ENCODE measurements around the gene MACROD2. TPM values are rescaled to one million over a fixed set of nuclear protein-coding genes. Genes with fewer than 3 reads are reported as not detected.

Gene MACROD2
- total RNA-seq, 1 donor from 2014 or later, result 2.5 TPM

DNA sequence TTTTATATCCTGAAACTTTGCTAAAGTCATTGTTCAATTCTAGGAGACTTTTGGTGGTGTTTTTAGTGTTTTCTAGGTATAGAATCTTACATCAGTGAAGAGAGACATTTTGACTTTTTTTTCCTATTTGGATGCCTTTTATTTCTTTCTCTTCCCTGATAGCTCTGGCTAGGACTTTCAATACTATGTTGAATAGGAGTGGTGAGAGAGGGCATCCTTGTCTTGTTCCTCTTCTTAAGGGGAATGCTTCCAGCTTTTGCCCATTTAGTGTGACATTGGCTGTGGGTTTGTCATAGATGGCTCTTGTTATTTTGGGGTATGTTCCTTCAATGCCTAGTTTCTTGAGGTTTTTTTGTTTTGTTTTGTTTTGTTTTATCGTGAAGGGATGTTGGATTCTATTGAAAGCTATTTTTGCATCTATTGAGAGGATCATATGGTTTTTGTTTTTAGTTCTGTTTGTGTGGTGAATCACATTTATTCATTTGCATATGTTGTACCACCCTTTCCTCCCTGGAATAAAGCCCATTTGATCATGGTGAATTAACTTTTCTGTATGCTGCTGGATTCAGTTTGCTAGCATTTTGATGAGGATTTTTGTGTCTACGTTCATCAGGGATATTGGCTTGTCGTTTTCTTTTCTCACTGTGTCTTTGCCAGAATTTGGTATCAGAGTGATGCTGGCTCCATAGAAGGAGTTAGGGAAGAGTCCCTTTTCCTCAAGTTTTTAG, 882.1 kb downstream of the MACROD2 start:
- peaks cover 3% of the 10 kb centered on the region for H3K9me3 Mint-ChIP-seq (ENCODE audit: unreplicated experiment)
- DNase-seq (ENCODE audit: extremely low spot score, unreplicated experiment), result no peak
- H3K4me1 Mint-ChIP-seq (ENCODE audit: unreplicated experiment), result no peaks in the 10 kb centered on the region
- H3K4me3 Mint-ChIP-seq (ENCODE audit: unreplicated experiment), result no peak overlapping the region
- no peaks in the 10 kb centered on the region for H3K36me3 Mint-ChIP-seq (ENCODE audit: unreplicated experiment)
- TF ChIP-seq, protein P1, sequence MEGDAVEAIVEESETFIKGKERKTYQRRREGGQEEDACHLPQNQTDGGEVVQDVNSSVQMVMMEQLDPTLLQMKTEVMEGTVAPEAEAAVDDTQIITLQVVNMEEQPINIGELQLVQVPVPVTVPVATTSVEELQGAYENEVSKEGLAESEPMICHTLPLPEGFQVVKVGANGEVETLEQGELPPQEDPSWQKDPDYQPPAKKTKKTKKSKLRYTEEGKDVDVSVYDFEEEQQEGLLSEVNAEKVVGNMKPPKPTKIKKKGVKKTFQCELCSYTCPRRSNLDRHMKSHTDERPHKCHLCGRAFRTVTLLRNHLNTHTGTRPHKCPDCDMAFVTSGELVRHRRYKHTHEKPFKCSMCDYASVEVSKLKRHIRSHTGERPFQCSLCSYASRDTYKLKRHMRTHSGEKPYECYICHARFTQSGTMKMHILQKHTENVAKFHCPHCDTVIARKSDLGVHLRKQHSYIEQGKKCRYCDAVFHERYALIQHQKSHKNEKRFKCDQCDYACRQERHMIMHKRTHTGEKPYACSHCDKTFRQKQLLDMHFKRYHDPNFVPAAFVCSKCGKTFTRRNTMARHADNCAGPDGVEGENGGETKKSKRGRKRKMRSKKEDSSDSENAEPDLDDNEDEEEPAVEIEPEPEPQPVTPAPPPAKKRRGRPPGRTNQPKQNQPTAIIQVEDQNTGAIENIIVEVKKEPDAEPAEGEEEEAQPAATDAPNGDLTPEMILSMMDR (IDR thresholded peaks at IDR 0.05), result no peak
- H3K27ac Mint-ChIP-seq (ENCODE audit: unreplicated experiment), result no peak overlapping the region
- no peaks in the 10 kb centered on the region for H3K27me3 Mint-ChIP-seq (ENCODE audit: unreplicated experiment)

DNA sequence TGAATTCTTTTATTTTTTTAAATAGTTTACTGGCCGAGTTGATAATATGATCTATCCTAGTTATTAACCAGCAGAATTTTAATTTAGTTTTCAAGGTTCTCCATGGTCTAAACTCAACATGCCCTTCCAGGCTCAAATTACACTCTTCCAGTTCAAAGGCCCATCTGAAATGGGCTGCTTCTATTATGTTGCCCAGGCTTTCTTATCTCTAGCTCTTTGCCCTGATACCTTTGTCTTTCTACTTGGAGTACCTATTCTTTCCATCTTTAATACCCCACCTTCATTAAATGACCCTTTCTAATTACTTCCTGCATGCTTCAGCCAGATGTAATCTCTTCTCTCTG, 883.3 kb downstream of the MACROD2 start:
- Mint-ChIP-seq H3K27ac (ENCODE audit: unreplicated experiment) (no peak overlapping the region), H3K4me1 (ENCODE audit: unreplicated experiment) (no peaks in the 10 kb centered on the region)
- TF ChIP-seq, protein P1 (IDR thresholded peaks at IDR 0.05), result no peak

DNA sequence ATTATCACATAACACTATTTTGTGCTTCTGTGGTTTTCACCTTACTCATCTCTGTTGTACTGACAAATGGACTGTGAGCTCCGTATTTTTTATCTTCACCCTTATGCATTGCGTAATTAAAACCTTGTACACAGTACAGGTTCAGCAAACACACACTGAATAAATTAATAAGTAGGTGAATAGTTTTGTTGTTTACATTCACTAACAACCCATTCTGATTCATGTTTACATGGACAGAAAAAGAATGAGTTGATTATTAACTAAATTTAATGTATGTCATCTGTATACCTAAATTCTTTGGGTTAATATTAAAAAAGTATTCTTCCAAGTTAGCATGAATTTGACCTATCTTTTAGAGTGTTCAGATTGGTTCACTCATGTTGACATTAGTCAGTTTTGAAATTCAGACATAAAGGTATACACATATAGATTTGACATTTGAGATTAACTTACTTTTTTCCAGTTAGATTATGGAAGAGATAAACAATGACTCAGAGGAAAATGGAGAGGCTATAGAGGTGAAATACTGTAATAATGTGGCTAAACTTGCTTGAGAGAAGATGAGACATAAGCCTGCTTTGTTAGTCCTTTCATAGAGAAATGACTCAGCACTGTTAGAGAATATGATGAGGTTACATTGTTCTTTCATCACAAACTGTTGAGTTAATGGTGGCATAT, 883.8 kb downstream of the MACROD2 start:
- Mint-ChIP-seq H3K27me3 (ENCODE audit: unreplicated experiment) (no peaks in the 10 kb centered on the region), H3K9me3 (ENCODE audit: unreplicated experiment) (peaks cover 5% of the 10 kb centered on the region), H3K27ac (ENCODE audit: unreplicated experiment) (no peak overlapping the region), H3K4me3 (ENCODE audit: unreplicated experiment) (no peak overlapping the region), H3K4me1 (ENCODE audit: unreplicated experiment) (no peaks in the 10 kb centered on the region), H3K36me3 (ENCODE audit: unreplicated experiment) (no peaks in the 10 kb centered on the region)
- TF ChIP-seq, protein P1 (IDR thresholded peaks at IDR 0.05), result no peak
- DNase-seq (ENCODE audit: extremely low spot score, unreplicated experiment), result no peak

More for the DNA sequence above, 883.3 kb downstream of the MACROD2 start:
- Mint-ChIP-seq H3K9me3 (ENCODE audit: unreplicated experiment) (peaks cover 5% of the 10 kb centered on the region), H3K27me3 (ENCODE audit: unreplicated experiment) (no peaks in the 10 kb centered on the region), H3K4me3 (ENCODE audit: unreplicated experiment) (no peak overlapping the region), H3K36me3 (ENCODE audit: unreplicated experiment) (no peaks in the 10 kb centered on the region)
- DNase-seq (ENCODE audit: extremely low spot score, unreplicated experiment), result no peak

DNA sequence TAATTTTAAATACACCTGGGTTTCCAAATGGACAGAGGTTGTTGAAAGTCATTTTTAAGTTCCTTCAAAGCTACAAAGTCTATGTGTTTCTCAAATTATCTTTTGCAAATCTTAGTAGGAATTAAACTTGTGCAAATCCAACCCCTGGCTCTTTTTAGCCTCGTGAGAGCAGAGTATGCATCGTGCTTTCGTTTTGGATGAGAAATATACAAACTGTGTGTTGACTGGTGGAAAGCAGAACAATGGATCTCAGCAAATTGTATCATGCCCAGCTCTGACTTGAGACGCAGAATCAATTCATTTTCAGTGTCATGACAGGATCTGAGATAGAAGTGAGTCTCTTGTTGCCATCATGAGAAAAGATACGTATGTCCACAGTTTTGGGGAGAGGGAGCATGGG, 884.5 kb downstream of the MACROD2 start:
- no peaks in the 10 kb centered on the region for H3K27me3 Mint-ChIP-seq (ENCODE audit: unreplicated experiment)
- no peak overlapping the region for H3K4me3 Mint-ChIP-seq (ENCODE audit: unreplicated experiment)
- no peaks in the 10 kb centered on the region for H3K36me3 Mint-ChIP-seq (ENCODE audit: unreplicated experiment)
- TF ChIP-seq, protein P1 (IDR thresholded peaks at IDR 0.05), result no peak
- no peaks in the 10 kb centered on the region for H3K4me1 Mint-ChIP-seq (ENCODE audit: unreplicated experiment)
- DNase-seq (ENCODE audit: extremely low spot score, unreplicated experiment), result no peak
- H3K27ac Mint-ChIP-seq (ENCODE audit: unreplicated experiment), result no peak overlapping the region
- peaks cover 5% of the 10 kb centered on the region for H3K9me3 Mint-ChIP-seq (ENCODE audit: unreplicated experiment)

DNA sequence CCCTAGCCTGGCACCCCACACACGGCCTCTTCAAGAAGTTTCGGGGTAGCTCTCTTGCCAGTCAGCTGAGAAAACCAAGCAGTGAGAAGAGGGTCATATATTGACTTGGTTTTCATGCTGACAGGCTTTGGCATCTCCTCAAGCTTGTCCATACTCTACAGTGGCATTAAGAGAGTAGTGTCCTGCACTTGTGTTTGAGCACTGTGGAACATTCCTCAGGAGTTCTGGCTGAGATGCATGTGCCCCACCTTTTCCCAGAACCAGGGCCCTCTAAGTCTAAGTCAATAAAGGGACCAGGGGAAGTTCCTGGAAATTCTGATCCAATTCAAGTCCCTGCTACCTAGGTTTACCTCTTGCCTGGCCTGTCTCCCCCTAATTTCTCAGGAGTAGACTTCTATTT, 886.2 kb downstream of the MACROD2 start:
- no peaks in the 10 kb centered on the region for H3K36me3 Mint-ChIP-seq (ENCODE audit: unreplicated experiment)
- TF ChIP-seq, protein P1 (IDR thresholded peaks at IDR 0.05), result no peak
- no peak overlapping the region for H3K4me3 Mint-ChIP-seq (ENCODE audit: unreplicated experiment)
- no peaks in the 10 kb centered on the region for H3K4me1 Mint-ChIP-seq (ENCODE audit: unreplicated experiment)
- peaks cover 9% of the 10 kb centered on the region for H3K9me3 Mint-ChIP-seq (ENCODE audit: unreplicated experiment)
- no peak for DNase-seq (ENCODE audit: extremely low spot score, unreplicated experiment)
- H3K27ac Mint-ChIP-seq (ENCODE audit: unreplicated experiment), result no peak overlapping the region
- no peaks in the 10 kb centered on the region for H3K27me3 Mint-ChIP-seq (ENCODE audit: unreplicated experiment)

All from osteocyte (in vitro differentiated cells).